Neural cell (in vitro differentiated cells): Measurements from ENCODE around the gene EID2B.

Experiments used
- CTCF ChIP-seq: fragments of 450-650 bp; IDR thresholded peaks from 2 replicates; pipeline ENCODE4 v1.5.1; 2014; ENCODE audit warnings: antibody characterized with exemption, mild to moderate bottlenecking, moderate library complexity; ENCODE audit not compliant: poor library complexity, severe bottlenecking
- EP300 ChIP-seq: fragments of 450-650 bp; conservative IDR thresholded peaks from 2 replicates; pipeline ENCODE4 v1.6.1; 2014; ENCODE audit warnings: antibody characterized with exemption, mild to moderate bottlenecking, moderate library complexity; ENCODE audit not compliant: poor library complexity, severe bottlenecking
- EZH2 ChIP-seq: fragments of 200-600, 300-800 bp; shearing (Covaris generic), sonication (generic); IDR thresholded peaks from 2 replicates; pipeline ENCODE4 v1.6.1; 2014; ENCODE audit warnings: antibody characterized with exemption, low read length, borderline replicate concordance, mild to moderate bottlenecking; ENCODE audit not compliant: insufficient read depth, poor library complexity, severe bottlenecking
- POLR2AphosphoS5 ChIP-seq: IDR thresholded peaks from 2 replicates; pipeline ENCODE4 v1.6.1; 2012
- RAD21 ChIP-seq: fragments of 450-650 bp; conservative IDR thresholded peaks from 2 replicates; pipeline ENCODE4 v1.6.1; 2014; ENCODE audit warnings: antibody characterized with exemption, mild to moderate bottlenecking, moderate library complexity
- TAF1 ChIP-seq: IDR thresholded peaks from 2 replicates; pipeline ENCODE4 v1.6.1; 2012; ENCODE audit warnings: low read depth

- no peak for TF ChIP-seq EP300
- TF ChIP-seq CTCF, result no peak
- TF ChIP-seq POLR2AphosphoS5, result no peak
- no peak for TF ChIP-seq EZH2
- TF ChIP-seq TAF1, result no peak
- TF ChIP-seq RAD21, result no peak
These were observed 1.1 kb upstream of the EID2B start for GRCh38 chr19:39533791-39534190.
